Erythroblast (primary cell): Measurements from ENCODE around the gene ABCC4.

Source experiments
- GATA1 ChIP-seq: IDR thresholded peaks from 2 replicates; pipeline ENCODE4 v1.6.1; 2011; ENCODE audit warnings: low read depth, mild to moderate bottlenecking, control low read depth, low read length, moderate library complexity
- POLR2A ChIP-seq: IDR thresholded peaks from 2 replicates; pipeline ENCODE4 v1.6.1; 2011; ENCODE audit warnings: mild to moderate bottlenecking, low read length

DNA sequence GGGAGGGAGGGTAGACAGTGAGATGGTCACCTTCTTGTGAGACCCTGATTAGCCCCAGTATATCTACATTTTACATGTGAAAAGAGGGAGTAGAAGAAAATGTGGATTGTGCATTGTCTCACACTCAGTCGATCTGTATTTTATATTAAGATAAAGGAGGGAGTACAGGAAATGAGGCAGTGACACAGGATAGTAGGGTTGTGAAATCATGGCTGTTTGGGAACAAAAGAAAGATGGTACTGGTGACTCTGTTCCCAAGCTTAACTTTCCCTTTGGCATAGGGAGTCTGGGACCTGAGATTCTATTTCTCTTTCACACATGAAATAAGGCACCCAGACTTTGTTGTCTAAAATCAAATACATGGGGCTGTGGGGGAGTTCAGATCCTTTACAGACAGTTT, 194.7 kb downstream of the ABCC4 start:
- TF ChIP-seq POLR2A (no peak), GATA1 (no peak)
